Panc1 (cell line): ENCODE data around the gene CCNG2.

ENCODE experiments used
- POLR2AphosphoS5 ChIP-seq: IDR thresholded peaks from 2 replicates; pipeline ENCODE4 v1.6.1; 2012; ENCODE audit warnings: mild to moderate bottlenecking, low read depth, low read length, moderate library complexity
- TCF7L2 ChIP-seq: IDR thresholded peaks from 2 replicates; pipeline ENCODE4 v1.6.1; 2011; ENCODE audit warnings: mild to moderate bottlenecking, low read depth, low read length, inconsistent platforms
- TF ChIP-seq, protein P1 (sequence below): fragments of 450-650 bp; IDR thresholded peaks from 2 replicates; pipeline ENCODE4 v1.5.1; 2017; ENCODE audit warnings: mild to moderate bottlenecking
- TF ChIP-seq, protein P2 (sequence below), 2 experiments: IDR thresholded peaks; 2 replicates each; pipeline ENCODE4 v1.6.1; 2011 to 2012; ENCODE audit warnings: low read depth in 2 of 2, control low read depth in 1 of 2, low read length in 1 of 2, mild to moderate bottlenecking in 1 of 2, moderate library complexity in 1 of 2; ENCODE audit not compliant: insufficient read depth in 1 of 2

GRCh38 chr4:77215107-77215506, 58.1 kb downstream of the CCNG2 start:
- TF ChIP-seq, protein P1, sequence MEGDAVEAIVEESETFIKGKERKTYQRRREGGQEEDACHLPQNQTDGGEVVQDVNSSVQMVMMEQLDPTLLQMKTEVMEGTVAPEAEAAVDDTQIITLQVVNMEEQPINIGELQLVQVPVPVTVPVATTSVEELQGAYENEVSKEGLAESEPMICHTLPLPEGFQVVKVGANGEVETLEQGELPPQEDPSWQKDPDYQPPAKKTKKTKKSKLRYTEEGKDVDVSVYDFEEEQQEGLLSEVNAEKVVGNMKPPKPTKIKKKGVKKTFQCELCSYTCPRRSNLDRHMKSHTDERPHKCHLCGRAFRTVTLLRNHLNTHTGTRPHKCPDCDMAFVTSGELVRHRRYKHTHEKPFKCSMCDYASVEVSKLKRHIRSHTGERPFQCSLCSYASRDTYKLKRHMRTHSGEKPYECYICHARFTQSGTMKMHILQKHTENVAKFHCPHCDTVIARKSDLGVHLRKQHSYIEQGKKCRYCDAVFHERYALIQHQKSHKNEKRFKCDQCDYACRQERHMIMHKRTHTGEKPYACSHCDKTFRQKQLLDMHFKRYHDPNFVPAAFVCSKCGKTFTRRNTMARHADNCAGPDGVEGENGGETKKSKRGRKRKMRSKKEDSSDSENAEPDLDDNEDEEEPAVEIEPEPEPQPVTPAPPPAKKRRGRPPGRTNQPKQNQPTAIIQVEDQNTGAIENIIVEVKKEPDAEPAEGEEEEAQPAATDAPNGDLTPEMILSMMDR = no peak
- TF ChIP-seq POLR2AphosphoS5 (no peak), TCF7L2 (no peak)
- TF ChIP-seq, protein P2, sequence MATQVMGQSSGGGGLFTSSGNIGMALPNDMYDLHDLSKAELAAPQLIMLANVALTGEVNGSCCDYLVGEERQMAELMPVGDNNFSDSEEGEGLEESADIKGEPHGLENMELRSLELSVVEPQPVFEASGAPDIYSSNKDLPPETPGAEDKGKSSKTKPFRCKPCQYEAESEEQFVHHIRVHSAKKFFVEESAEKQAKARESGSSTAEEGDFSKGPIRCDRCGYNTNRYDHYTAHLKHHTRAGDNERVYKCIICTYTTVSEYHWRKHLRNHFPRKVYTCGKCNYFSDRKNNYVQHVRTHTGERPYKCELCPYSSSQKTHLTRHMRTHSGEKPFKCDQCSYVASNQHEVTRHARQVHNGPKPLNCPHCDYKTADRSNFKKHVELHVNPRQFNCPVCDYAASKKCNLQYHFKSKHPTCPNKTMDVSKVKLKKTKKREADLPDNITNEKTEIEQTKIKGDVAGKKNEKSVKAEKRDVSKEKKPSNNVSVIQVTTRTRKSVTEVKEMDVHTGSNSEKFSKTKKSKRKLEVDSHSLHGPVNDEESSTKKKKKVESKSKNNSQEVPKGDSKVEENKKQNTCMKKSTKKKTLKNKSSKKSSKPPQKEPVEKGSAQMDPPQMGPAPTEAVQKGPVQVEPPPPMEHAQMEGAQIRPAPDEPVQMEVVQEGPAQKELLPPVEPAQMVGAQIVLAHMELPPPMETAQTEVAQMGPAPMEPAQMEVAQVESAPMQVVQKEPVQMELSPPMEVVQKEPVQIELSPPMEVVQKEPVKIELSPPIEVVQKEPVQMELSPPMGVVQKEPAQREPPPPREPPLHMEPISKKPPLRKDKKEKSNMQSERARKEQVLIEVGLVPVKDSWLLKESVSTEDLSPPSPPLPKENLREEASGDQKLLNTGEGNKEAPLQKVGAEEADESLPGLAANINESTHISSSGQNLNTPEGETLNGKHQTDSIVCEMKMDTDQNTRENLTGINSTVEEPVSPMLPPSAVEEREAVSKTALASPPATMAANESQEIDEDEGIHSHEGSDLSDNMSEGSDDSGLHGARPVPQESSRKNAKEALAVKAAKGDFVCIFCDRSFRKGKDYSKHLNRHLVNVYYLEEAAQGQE (IDR thresholded peaks at IDR 0.05; ENCODE audit: insufficient read depth in 1 of 2, low read depth in 2 of 2, low read length in 1 of 2) = no peak
